OCI-LY1 (cell line): ENCODE measurements around the gene THNSL1.

Experiments used
- H2AFZ ChIP-seq: fragments of 200-600 bp; sonication (generic), shearing (Covaris generic); 2 replicates; pipeline ENCODE4 v1.6.0; 2014; ENCODE audit warnings: antibody characterized with exemption, mild to moderate bottlenecking, low read length
- H3F3A ChIP-seq: fragments of 200-600 bp; sonication (generic), shearing (Covaris generic); 2 replicates; pipeline ENCODE4 v1.6.0; 2014; ENCODE audit warnings: mild to moderate bottlenecking, antibody characterized with exemption, low read length, moderate library complexity; ENCODE audit not compliant: insufficient read depth
- H3K27ac ChIP-seq: fragments of 200-600 bp; sonication (generic); 2 replicates; pipeline ENCODE4 v1.5.1; 2014; ENCODE audit warnings: low read length, mixed run types, mild to moderate bottlenecking, low read depth; ENCODE audit not compliant: poor library complexity, severe bottlenecking
- H3K27me3 ChIP-seq: fragments of 200-600 bp; sonication (generic); 2 replicates; pipeline ENCODE4 v1.6.0; 2014; ENCODE audit warnings: antibody characterized with exemption, mild to moderate bottlenecking, low read length, moderate library complexity; ENCODE audit not compliant: insufficient read depth
- H3K36me3 ChIP-seq: fragments of 200-600 bp; sonication (generic); 2 replicates; pipeline ENCODE4 v1.6.1; 2014; ENCODE audit warnings: mild to moderate bottlenecking, antibody characterized with exemption, low read length, moderate library complexity, mixed read lengths; ENCODE audit not compliant: insufficient read depth
- H3K4me1 ChIP-seq: fragments of 200-600 bp; sonication (generic); 2 replicates; pipeline ENCODE4 v1.5.1; 2014; ENCODE audit warnings: mild to moderate bottlenecking, low read length, moderate library complexity; ENCODE audit not compliant: insufficient read depth, severe bottlenecking
- H3K4me2 ChIP-seq: fragments of 200-600 bp; sonication (generic), shearing (Covaris generic); 2 replicates; pipeline ENCODE4 v1.6.1; 2014; ENCODE audit warnings: low read length
- H3K4me3 ChIP-seq: fragments of 200-600 bp; sonication (generic); 2 replicates; pipeline ENCODE4 v1.5.1; 2014; ENCODE audit warnings: low read length, low read depth, mild to moderate bottlenecking, mixed read lengths; ENCODE audit not compliant: poor library complexity, severe bottlenecking
- H3K79me2 ChIP-seq: fragments of 200-600 bp; shearing (Covaris generic); 2 replicates; pipeline ENCODE4 v1.6.1; 2016; ENCODE audit warnings: mixed run types, low read length, mixed read lengths; ENCODE audit not compliant: insufficient read depth
- H3K9ac ChIP-seq: fragments of 200-600 bp; sonication (generic), shearing (Covaris generic); 2 replicates; pipeline ENCODE4 v1.6.1; 2014; ENCODE audit warnings: mild to moderate bottlenecking, low read length, mixed read lengths
- H3K9me2 ChIP-seq: fragments of 200-600 bp; sonication (generic), shearing (Covaris generic); 2 replicates; pipeline ENCODE4 v1.6.1; 2014; ENCODE audit warnings: low read depth, mild to moderate bottlenecking, low read length, mixed read lengths
- H3K9me3 ChIP-seq: fragments of 200-600 bp; shearing (Covaris generic); 2 replicates; pipeline ENCODE4 v1.6.1; 2014; ENCODE audit warnings: low read length, mixed read lengths
- H4K20me1 ChIP-seq: fragments of 200-600 bp; sonication (generic), shearing (Covaris generic); 2 replicates; pipeline ENCODE4 v1.6.0; 2016; ENCODE audit warnings: mild to moderate bottlenecking, low read length; ENCODE audit not compliant: insufficient read depth
- CTCF ChIP-seq: fragments of 200-600 bp; sonication (generic), shearing (Covaris generic); IDR thresholded peaks from 2 replicates; pipeline ENCODE4 v1.5.1; 2017; ENCODE audit warnings: mild to moderate bottlenecking, antibody characterized with exemption, low read length, moderate library complexity, mixed read lengths
- EZH2 ChIP-seq: fragments of 200-600 bp; sonication (generic), shearing (Covaris generic); IDR thresholded peaks from 2 replicates; pipeline ENCODE4 v1.8.0; 2017; ENCODE audit warnings: borderline replicate concordance, mixed run types, mild to moderate bottlenecking, antibody characterized with exemption, low read length, moderate library complexity, mixed read lengths

Gene THNSL1

DNA sequence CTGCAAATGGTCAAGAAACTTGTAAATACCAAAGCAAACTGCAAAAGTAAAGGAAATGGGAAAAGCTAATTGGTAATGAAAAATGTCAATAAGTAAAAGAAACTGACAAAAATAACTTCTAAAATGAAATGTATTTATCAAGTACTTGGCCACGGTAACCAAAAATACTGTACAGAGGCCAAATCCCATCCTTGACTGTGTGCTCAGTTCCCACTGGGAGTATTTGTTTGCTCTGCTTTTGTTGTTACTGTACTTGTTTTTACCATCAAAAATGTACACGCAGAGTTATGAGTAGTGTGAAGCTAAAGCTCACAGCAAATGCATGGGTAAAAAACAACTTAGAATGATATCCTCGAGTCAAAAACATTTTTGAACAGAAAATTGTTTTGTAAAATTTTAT lies 31.5 kb upstream of the THNSL1 start:
- no peaks in the 10 kb centered on the region for H3K9me2 ChIP-seq
- H2AFZ ChIP-seq, result no peak overlapping the region
- H3K27ac ChIP-seq, result no peak overlapping the region
- H3K36me3 ChIP-seq, result no peaks in the 10 kb centered on the region
- H3K4me2 ChIP-seq, result no peak overlapping the region
- no peaks in the 10 kb centered on the region for H3K79me2 ChIP-seq
- H3K9ac ChIP-seq, result no peak overlapping the region
- no peaks in the 10 kb centered on the region for H3F3A ChIP-seq
- H3K4me1 ChIP-seq, result no peaks in the 10 kb centered on the region
- no peak for TF ChIP-seq CTCF
- TF ChIP-seq EZH2, result no peak
- no peaks in the 10 kb centered on the region for H4K20me1 ChIP-seq
- no peaks in the 10 kb centered on the region for H3K9me3 ChIP-seq
- H3K27me3 ChIP-seq, result no peaks in the 10 kb centered on the region
- no peak overlapping the region for H3K4me3 ChIP-seq

- no peak overlapping the region for H3K27ac ChIP-seq
- no peak for TF ChIP-seq EZH2
- no peak for TF ChIP-seq CTCF
- no peak overlapping the region for H3K9ac ChIP-seq
- H3K9me3 ChIP-seq, result no peaks in the 10 kb centered on the region
- no peaks in the 10 kb centered on the region for H4K20me1 ChIP-seq
- H3K4me2 ChIP-seq, result no peak overlapping the region
- no peak overlapping the region for H3K4me3 ChIP-seq
- H3K27me3 ChIP-seq, result no peaks in the 10 kb centered on the region
- no peaks in the 10 kb centered on the region for H3K9me2 ChIP-seq
- H3K4me1 ChIP-seq, result no peaks in the 10 kb centered on the region
- H2AFZ ChIP-seq, result no peak overlapping the region
- H3F3A ChIP-seq, result no peaks in the 10 kb centered on the region
- no peaks in the 10 kb centered on the region for H3K79me2 ChIP-seq
- H3K36me3 ChIP-seq, result no peaks in the 10 kb centered on the region
Measured at GRCh38 chr10:24988831-24989640, 27.4 kb upstream of the THNSL1 start.

DNA sequence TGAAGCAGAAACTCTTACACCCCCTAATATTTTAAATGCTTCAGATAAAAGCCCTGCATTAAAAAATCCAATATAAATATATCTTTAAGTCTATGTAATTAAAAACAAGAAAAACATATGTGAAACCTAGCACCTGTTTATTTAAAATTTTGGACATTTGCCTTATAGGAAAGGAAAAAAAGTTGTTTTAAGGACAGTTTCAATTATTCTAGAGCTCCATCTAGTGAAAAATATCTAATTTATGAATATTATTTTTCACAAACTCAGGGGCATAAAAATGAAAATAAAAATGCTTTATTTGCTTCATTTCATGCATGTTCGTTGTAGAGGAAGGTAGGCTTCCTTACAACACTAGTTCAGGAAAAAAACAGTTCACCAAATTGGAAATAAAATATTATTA lies 26.5 kb upstream of the THNSL1 start:
- H3K79me2 ChIP-seq, result no peaks in the 10 kb centered on the region
- H2AFZ ChIP-seq, result no peak overlapping the region
- no peak overlapping the region for H3K4me3 ChIP-seq
- no peaks in the 10 kb centered on the region for H3K9me3 ChIP-seq
- no peaks in the 10 kb centered on the region for H3F3A ChIP-seq
- no peak overlapping the region for H3K27ac ChIP-seq
- H4K20me1 ChIP-seq, result no peaks in the 10 kb centered on the region
- no peak overlapping the region for H3K9ac ChIP-seq
- TF ChIP-seq EZH2 (no peak), CTCF (no peak)
- H3K4me1 ChIP-seq, result no peaks in the 10 kb centered on the region
- no peaks in the 10 kb centered on the region for H3K36me3 ChIP-seq
- H3K4me2 ChIP-seq, result no peak overlapping the region
- H3K27me3 ChIP-seq, result no peaks in the 10 kb centered on the region
- no peaks in the 10 kb centered on the region for H3K9me2 ChIP-seq
